Astrocyte (in vitro differentiated cells and primary cell): ENCODE results near the gene APOL6. TPM values are rescaled to one million over a fixed set of nuclear protein-coding genes. Genes with fewer than 3 reads are reported as not detected.
A peak's percentile ranks its signal among the peaks of the same experiment; 100 is the strongest.

ENCODE experiments used
- DNase-seq: peaks from one replicate; pipeline ENCODE4 v3.0.0-alpha.2; 2010; ENCODE audit warnings: low read depth
- FAIRE-seq: peaks from 2 replicates; lab custom pipeline; 2011; peaks lifted over from hg19 to GRCh38; lab: Jason Lieb, UNC
- H2AFZ ChIP-seq: 2 replicates; pipeline ENCODE4 v1.6.0; 2012; ENCODE audit warnings: low read depth, low read length, inconsistent platforms
- H3K27ac ChIP-seq: 2 replicates; pipeline ENCODE4 v1.5.1; 2011; ENCODE audit warnings: low read depth, low read length, inconsistent platforms
- H3K27me3 ChIP-seq: 2 replicates; pipeline ENCODE4 v1.6.0; 2011; ENCODE audit warnings: low read length, inconsistent platforms; ENCODE audit not compliant: insufficient read depth
- H3K36me3 ChIP-seq: 2 replicates; pipeline ENCODE4 v1.5.1; 2011; ENCODE audit warnings: low read length, inconsistent platforms; ENCODE audit not compliant: insufficient read depth
- H3K4me1 ChIP-seq: 2 replicates; pipeline ENCODE4 v1.5.1; 2011; ENCODE audit warnings: low read length, inconsistent platforms; ENCODE audit not compliant: insufficient read depth
- H3K4me2 ChIP-seq: 2 replicates; pipeline ENCODE4 v1.6.0; 2012; ENCODE audit warnings: low read length, inconsistent platforms
- H3K4me3 ChIP-seq: 2 replicates; pipeline ENCODE4 v1.5.1; 2011; ENCODE audit warnings: low read depth, mild to moderate bottlenecking, low read length, inconsistent platforms; ENCODE audit not compliant: insufficient read depth
- H3K79me2 ChIP-seq: 2 replicates; pipeline ENCODE4 v1.6.0; 2012; ENCODE audit warnings: mild to moderate bottlenecking, low read length, inconsistent platforms; ENCODE audit not compliant: insufficient read depth
- H3K9ac ChIP-seq: 2 replicates; pipeline ENCODE4 v1.6.0; 2012; ENCODE audit warnings: mild to moderate bottlenecking, low read length, inconsistent platforms
- H3K9me3 ChIP-seq: 2 replicates; pipeline ENCODE4 v1.5.1; 2012; ENCODE audit warnings: low read depth, mild to moderate bottlenecking, low read length, inconsistent platforms; ENCODE audit not compliant: insufficient read depth
- H4K20me1 ChIP-seq: 2 replicates; pipeline ENCODE4 v1.6.0; 2012; ENCODE audit warnings: low read length, inconsistent platforms; ENCODE audit not compliant: insufficient read depth
- H3K27ac Mint-ChIP-seq: one replicate; pipeline ENCODE4 v1.8.0; 2021; ENCODE audit warnings: mild to moderate bottlenecking, mixed read lengths; ENCODE audit not compliant: unreplicated experiment
- H3K27me3 Mint-ChIP-seq: one replicate; pipeline ENCODE4 v1.8.0; 2021; ENCODE audit warnings: low read depth, mixed read lengths; ENCODE audit not compliant: unreplicated experiment
- H3K36me3 Mint-ChIP-seq: one replicate; pipeline ENCODE4 v1.8.0; 2021; ENCODE audit warnings: low read depth, mixed read lengths; ENCODE audit not compliant: unreplicated experiment
- H3K4me1 Mint-ChIP-seq: one replicate; pipeline ENCODE4 v1.8.0; 2021; ENCODE audit warnings: low read depth, mixed read lengths; ENCODE audit not compliant: unreplicated experiment
- H3K4me3 Mint-ChIP-seq: one replicate; pipeline ENCODE4 v1.8.0; 2021; ENCODE audit warnings: mild to moderate bottlenecking, moderate library complexity, mixed read lengths; ENCODE audit not compliant: unreplicated experiment
- H3K9me3 Mint-ChIP-seq: one replicate; pipeline ENCODE4 v1.8.0; 2021; ENCODE audit warnings: mild to moderate bottlenecking, mixed read lengths; ENCODE audit not compliant: unreplicated experiment
- CTCF ChIP-seq: IDR thresholded peaks from 2 replicates; pipeline ENCODE4 v1.5.1; 2011; ENCODE audit warnings: low read depth, mild to moderate bottlenecking, inconsistent platforms, low read length, moderate library complexity; ENCODE audit not compliant: insufficient read depth
- EZH2 ChIP-seq: IDR thresholded peaks from 2 replicates; pipeline ENCODE4 v1.6.1; 2012; ENCODE audit warnings: mild to moderate bottlenecking, low read length, inconsistent platforms; ENCODE audit not compliant: insufficient read depth
- total RNA-seq: library from RNA; stranded (reverse); gene quantifications from 2 replicates; pipeline ENCODE4 v1.2.1, GENCODE V29; 2021

APOL6 gene
- total RNA-seq, 1 donor from 2014 or later: 5.9 TPM

GRCh38 chr22:35685731-35686130 is 37.5 kb downstream of the APOL6 start:
- peak; percentile 18 for DNase-seq

GRCh38 chr22:35686298-35686697 is 38.1 kb downstream of the APOL6 start:
- H3K4me3 Mint-ChIP-seq: no peak overlapping the region
- no peaks in the 10 kb centered on the region for H3K4me1 Mint-ChIP-seq
- no peaks in the 10 kb centered on the region for H3K36me3 ChIP-seq
- H3K27ac ChIP-seq: no peak overlapping the region
- H3K27me3 ChIP-seq: peaks cover 2% of the 10 kb centered on the region
- no peak overlapping the region for H3K4me3 ChIP-seq
- no peaks in the 10 kb centered on the region for H3K36me3 Mint-ChIP-seq
- H3K79me2 ChIP-seq: no peaks in the 10 kb centered on the region
- TF ChIP-seq CTCF: no peak
- TF ChIP-seq EZH2: no peak
- no peaks in the 10 kb centered on the region for H3K9me3 ChIP-seq
- H3K9ac ChIP-seq: no peak overlapping the region
- H3K4me2 ChIP-seq: peak overlapping the region; percentile 9
- H3K4me1 ChIP-seq: no peaks in the 10 kb centered on the region
- FAIRE-seq: no peak
- H3K27me3 Mint-ChIP-seq: peaks cover 18% of the 10 kb centered on the region
- peaks cover 5% of the 10 kb centered on the region for H3K9me3 Mint-ChIP-seq
- no peak overlapping the region for H2AFZ ChIP-seq
- H4K20me1 ChIP-seq: no peaks in the 10 kb centered on the region
- DNase-seq: no peak
- H3K27ac Mint-ChIP-seq: no peak overlapping the region

More at GRCh38 chr22:35685731-35686130, 37.5 kb downstream of the APOL6 start:
- Mint-ChIP-seq H3K4me1 (no peaks in the 10 kb centered on the region), H3K9me3 (peaks cover 5% of the 10 kb centered on the region), H3K4me3 (no peak overlapping the region), H3K27ac (no peak overlapping the region), H3K27me3 (peaks cover 16% of the 10 kb centered on the region), H3K36me3 (no peaks in the 10 kb centered on the region)
- TF ChIP-seq EZH2: no peak
- no peak for TF ChIP-seq CTCF
- no peaks in the 10 kb centered on the region for H3K9me3 ChIP-seq
- H3K79me2 ChIP-seq: no peaks in the 10 kb centered on the region
- no peak overlapping the region for H3K27ac ChIP-seq
- H3K9ac ChIP-seq: no peak overlapping the region
- FAIRE-seq: no peak
- no peak overlapping the region for H3K4me3 ChIP-seq
- H3K4me1 ChIP-seq: no peaks in the 10 kb centered on the region
- H4K20me1 ChIP-seq: no peaks in the 10 kb centered on the region
- peaks cover 2% of the 10 kb centered on the region for H3K27me3 ChIP-seq
- no peaks in the 10 kb centered on the region for H3K36me3 ChIP-seq
- no peak overlapping the region for H2AFZ ChIP-seq
- peak overlapping the region; percentile 9 for H3K4me2 ChIP-seq

GRCh38 chr22:35687461-35687860 is 39.2 kb downstream of the APOL6 start:
- no peaks in the 10 kb centered on the region for H3K4me1 ChIP-seq
- H3K36me3 ChIP-seq: no peaks in the 10 kb centered on the region
- H3K27ac ChIP-seq: no peak overlapping the region
- Mint-ChIP-seq H3K27ac (no peak overlapping the region), H3K4me1 (no peaks in the 10 kb centered on the region), H3K9me3 (peaks cover 5% of the 10 kb centered on the region), H3K36me3 (no peaks in the 10 kb centered on the region), H3K4me3 (no peak overlapping the region), H3K27me3 (peaks cover 18% of the 10 kb centered on the region)
- H3K4me2 ChIP-seq: no peak overlapping the region
- H3K79me2 ChIP-seq: no peaks in the 10 kb centered on the region
- no peak overlapping the region for H3K9ac ChIP-seq
- no peaks in the 10 kb centered on the region for H3K9me3 ChIP-seq
- H3K27me3 ChIP-seq: peaks cover 3% of the 10 kb centered on the region
- H3K4me3 ChIP-seq: no peak overlapping the region
- DNase-seq (no peak), FAIRE-seq (no peak)
- no peaks in the 10 kb centered on the region for H4K20me1 ChIP-seq
- H2AFZ ChIP-seq: no peak overlapping the region
- no peak for TF ChIP-seq EZH2
- TF ChIP-seq CTCF: no peak
